ENCODE results near the gene CNOT10. TPM values are rescaled to one million over a fixed set of nuclear protein-coding genes. Genes with fewer than 3 reads are reported as not detected.
"Not testable (repeated sequence)": the region's sequence is repeated elsewhere in the genome, so short reads cannot be mapped to it uniquely, and the experiment has no call there.

Gene CNOT10
- total RNA-seq, 1 experiment from 2014 or later, result 26.1 TPM

DNA sequence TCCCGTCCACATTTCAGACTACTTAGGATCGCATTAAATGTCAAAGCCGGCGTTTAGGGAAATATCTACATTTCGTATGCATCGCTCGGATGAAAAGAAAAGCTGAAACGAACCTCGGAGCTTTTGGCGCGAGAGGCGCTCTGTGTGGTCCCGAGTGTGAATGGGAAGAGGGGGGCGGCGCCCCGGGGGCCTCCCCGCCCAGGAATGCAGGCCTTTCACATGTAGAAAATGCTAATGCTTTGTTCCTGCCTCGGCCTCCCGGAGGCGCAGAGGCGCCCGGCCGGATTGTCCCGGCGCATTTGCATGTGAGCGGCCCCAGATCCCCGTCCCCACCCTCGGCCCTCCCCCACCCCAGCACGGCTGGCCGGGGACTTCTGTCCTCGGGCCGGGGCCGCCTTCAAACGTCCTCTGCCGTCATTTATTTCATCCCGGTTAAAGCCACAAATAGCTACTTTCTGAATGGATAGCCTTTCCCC lies 95.8 kb downstream of the CNOT10 start:
- in situ Hi-C loops (cut with HindIII; ENCODE audit: low pct_unique_long_range_greater_than_20kb, low sequenced_read_pairs), result no loop called here
- TF ChIP-seq, protein P1, sequence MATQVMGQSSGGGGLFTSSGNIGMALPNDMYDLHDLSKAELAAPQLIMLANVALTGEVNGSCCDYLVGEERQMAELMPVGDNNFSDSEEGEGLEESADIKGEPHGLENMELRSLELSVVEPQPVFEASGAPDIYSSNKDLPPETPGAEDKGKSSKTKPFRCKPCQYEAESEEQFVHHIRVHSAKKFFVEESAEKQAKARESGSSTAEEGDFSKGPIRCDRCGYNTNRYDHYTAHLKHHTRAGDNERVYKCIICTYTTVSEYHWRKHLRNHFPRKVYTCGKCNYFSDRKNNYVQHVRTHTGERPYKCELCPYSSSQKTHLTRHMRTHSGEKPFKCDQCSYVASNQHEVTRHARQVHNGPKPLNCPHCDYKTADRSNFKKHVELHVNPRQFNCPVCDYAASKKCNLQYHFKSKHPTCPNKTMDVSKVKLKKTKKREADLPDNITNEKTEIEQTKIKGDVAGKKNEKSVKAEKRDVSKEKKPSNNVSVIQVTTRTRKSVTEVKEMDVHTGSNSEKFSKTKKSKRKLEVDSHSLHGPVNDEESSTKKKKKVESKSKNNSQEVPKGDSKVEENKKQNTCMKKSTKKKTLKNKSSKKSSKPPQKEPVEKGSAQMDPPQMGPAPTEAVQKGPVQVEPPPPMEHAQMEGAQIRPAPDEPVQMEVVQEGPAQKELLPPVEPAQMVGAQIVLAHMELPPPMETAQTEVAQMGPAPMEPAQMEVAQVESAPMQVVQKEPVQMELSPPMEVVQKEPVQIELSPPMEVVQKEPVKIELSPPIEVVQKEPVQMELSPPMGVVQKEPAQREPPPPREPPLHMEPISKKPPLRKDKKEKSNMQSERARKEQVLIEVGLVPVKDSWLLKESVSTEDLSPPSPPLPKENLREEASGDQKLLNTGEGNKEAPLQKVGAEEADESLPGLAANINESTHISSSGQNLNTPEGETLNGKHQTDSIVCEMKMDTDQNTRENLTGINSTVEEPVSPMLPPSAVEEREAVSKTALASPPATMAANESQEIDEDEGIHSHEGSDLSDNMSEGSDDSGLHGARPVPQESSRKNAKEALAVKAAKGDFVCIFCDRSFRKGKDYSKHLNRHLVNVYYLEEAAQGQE (IDR thresholded peaks at IDR 0.05; ENCODE audit: insufficient read depth in 1 of 2, low read depth in 2 of 2, low read length in 1 of 2), result no peak
- no peak for TF ChIP-seq TCF7L2 (IDR thresholded peaks at IDR 0.05; ENCODE audit: low read depth, low read length)
- no peak for TF ChIP-seq SIN3A (IDR thresholded peaks at IDR 0.05; ENCODE audit: borderline replicate concordance, insufficient read depth, low read depth, low read length)
- no peak for TF ChIP-seq POLR2AphosphoS5 (IDR thresholded peaks at IDR 0.05; ENCODE audit: low read depth, low read length)
- TF ChIP-seq, protein P2, sequence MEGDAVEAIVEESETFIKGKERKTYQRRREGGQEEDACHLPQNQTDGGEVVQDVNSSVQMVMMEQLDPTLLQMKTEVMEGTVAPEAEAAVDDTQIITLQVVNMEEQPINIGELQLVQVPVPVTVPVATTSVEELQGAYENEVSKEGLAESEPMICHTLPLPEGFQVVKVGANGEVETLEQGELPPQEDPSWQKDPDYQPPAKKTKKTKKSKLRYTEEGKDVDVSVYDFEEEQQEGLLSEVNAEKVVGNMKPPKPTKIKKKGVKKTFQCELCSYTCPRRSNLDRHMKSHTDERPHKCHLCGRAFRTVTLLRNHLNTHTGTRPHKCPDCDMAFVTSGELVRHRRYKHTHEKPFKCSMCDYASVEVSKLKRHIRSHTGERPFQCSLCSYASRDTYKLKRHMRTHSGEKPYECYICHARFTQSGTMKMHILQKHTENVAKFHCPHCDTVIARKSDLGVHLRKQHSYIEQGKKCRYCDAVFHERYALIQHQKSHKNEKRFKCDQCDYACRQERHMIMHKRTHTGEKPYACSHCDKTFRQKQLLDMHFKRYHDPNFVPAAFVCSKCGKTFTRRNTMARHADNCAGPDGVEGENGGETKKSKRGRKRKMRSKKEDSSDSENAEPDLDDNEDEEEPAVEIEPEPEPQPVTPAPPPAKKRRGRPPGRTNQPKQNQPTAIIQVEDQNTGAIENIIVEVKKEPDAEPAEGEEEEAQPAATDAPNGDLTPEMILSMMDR (IDR thresholded peaks at IDR 0.05), result no peak
- CTCF ChIA-PET, result interaction anchor here (0.5 kb wide), 1 partner anchor 8 kb away, joined by 3 read pairs; no protein-coding TSS in a partner anchor

DNA sequence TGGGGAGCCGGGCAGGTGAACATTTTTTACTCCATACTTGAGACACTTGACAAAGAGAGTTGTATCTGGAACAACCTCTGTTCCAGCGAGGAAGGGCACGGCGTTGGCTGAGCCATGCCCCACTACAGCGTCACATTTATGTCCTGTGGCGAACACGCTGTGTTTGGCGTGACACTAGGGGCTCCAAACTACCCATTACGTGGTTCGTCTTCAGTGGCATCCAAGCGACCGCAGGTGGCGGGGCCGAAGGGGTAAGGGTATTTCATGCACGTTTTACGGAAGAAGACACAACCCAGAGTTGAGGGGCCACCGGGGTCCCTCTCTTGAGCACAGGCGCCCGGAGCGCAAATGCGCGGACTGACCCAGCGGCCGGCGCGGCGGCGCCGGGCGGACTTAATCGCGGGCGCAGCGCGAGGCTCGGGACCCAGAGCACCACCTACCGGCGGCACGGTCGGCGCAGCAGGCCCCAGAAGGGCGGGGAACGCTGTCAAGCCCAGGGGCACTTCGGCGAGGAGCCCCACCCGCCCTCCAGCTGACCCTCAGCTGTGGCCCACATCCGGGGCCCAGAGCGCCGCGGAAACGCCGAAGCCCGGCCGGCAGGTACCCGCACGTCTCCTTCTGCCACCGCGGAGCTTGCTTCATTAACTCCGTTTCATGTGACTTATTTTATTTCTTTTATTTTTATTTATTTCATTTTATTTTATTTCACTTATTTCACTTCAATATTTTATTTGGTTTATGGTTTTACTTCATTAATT lies 96.4 kb downstream of the CNOT10 start:
- BruUV-seq (replicated peaks), result no TSS peak
- no peak for TF ChIP-seq TCF7L2 (IDR thresholded peaks at IDR 0.05; ENCODE audit: low read depth, low read length)
- TF ChIP-seq SIN3A (IDR thresholded peaks at IDR 0.05; ENCODE audit: borderline replicate concordance, insufficient read depth, low read depth, low read length), result 0 out of 2 replicates have a peak, but pooled peaks have one; percentile 39
- TF ChIP-seq, protein P2 (IDR thresholded peaks at IDR 0.05), result peak; percentile 93
- CTCF ChIA-PET, result interaction anchor here (0.5 to 0.6 kb wide), 3 partner anchors 9 to 50 kb away, joined by 3 to 8 read pairs (median 3); no protein-coding TSS in a partner anchor
- Histone ChIP-seq H3K27ac (ENCODE audit: low read length) (no peak overlapping the region), H3K4me3 (ENCODE audit: low read depth in 2 of 2, low read length in 2 of 2) (peak overlapping the region; percentile 54 to 66), H3K9me3 (ENCODE audit: control insufficient read depth, insufficient read depth, low read depth, low read length) (no peaks in the 10 kb centered on the region), H3K4me1 (ENCODE audit: control insufficient read depth, insufficient read depth, low read length) (no peaks in the 10 kb centered on the region), H3K27me3 (ENCODE audit: control insufficient read depth, insufficient read depth, low read length) (no peaks in the 10 kb centered on the region), H3K36me3 (ENCODE audit: control insufficient read depth, insufficient read depth, low read length) (no peaks in the 10 kb centered on the region)
- intact Hi-C loops (cut with micrococcal nuclease; ENCODE audit: unreplicated experiment), result loop anchor here (10.0 kb wide), 1 partner anchor 153 kb away; no protein-coding TSS in a partner anchor
- POLR2A ChIA-PET, result no interaction called here
- in situ Hi-C loops (cut with HindIII; ENCODE audit: low pct_unique_long_range_greater_than_20kb, low sequenced_read_pairs), result no loop called here
- DNase-seq (ENCODE audit: low read depth, low spot score) (peak; percentile 50), ATAC-seq (peak; percentile 95)

More for the DNA sequence above, 95.8 kb downstream of the CNOT10 start:
- DNase-seq (ENCODE audit: low read depth, low spot score) (no peak), ATAC-seq (peak; percentile 71)
- Histone ChIP-seq H3K9me3 (ENCODE audit: control insufficient read depth, insufficient read depth, low read depth, low read length) (no peaks in the 10 kb centered on the region), H3K4me1 (ENCODE audit: control insufficient read depth, insufficient read depth, low read length) (no peaks in the 10 kb centered on the region), H3K4me3 (ENCODE audit: low read depth in 2 of 2, low read length in 2 of 2) (peak overlapping the region; percentile 54 to 66), H3K27me3 (ENCODE audit: control insufficient read depth, insufficient read depth, low read length) (no peaks in the 10 kb centered on the region), H3K36me3 (ENCODE audit: control insufficient read depth, insufficient read depth, low read length) (no peaks in the 10 kb centered on the region), H3K27ac (ENCODE audit: low read length) (no peak overlapping the region)
- intact Hi-C loops (cut with micrococcal nuclease; ENCODE audit: unreplicated experiment), result loop anchor here (10.0 kb wide), 1 partner anchor 154 kb away; no protein-coding TSS in a partner anchor
- POLR2A ChIA-PET, result no interaction called here
- BruUV-seq (replicated peaks), result no TSS peak

DNA sequence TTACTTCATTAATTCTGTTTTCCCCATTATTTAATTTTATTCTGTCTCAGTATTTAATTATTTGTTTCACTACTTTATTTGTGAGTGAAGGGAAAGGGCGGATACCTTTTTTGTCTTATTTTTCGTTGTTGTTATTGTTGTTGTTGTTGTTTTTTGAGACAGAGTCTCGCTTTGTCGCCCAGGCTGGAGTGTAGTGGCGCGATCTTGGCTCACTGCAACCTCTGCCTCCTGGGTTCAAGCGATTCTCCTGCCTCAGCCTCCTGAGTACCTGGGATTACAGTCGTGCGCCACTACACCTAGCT lies 96.9 kb downstream of the CNOT10 start:
- H3K27ac ChIP-seq (ENCODE audit: low read length); DNase-seq (ENCODE audit: low read depth, low spot score); POLR2A ChIA-PET; H3K27me3 ChIP-seq (ENCODE audit: control insufficient read depth, insufficient read depth, low read length); in situ Hi-C loops (cut with HindIII; ENCODE audit: low pct_unique_long_range_greater_than_20kb, low sequenced_read_pairs); ATAC-seq; H3K36me3 ChIP-seq (ENCODE audit: control insufficient read depth, insufficient read depth, low read length); BruUV-seq (replicated peaks); H3K4me1 ChIP-seq (ENCODE audit: control insufficient read depth, insufficient read depth, low read length); H3K9me3 ChIP-seq (ENCODE audit: control insufficient read depth, insufficient read depth, low read depth, low read length): not testable (repeated sequence)
- H3K4me3 ChIP-seq (ENCODE audit: low read depth in 2 of 2, low read length in 2 of 2), result peak overlapping the region in 1 of 2 experiments; percentile 54; a peak in 1 of 4 replicates
- intact Hi-C loops (cut with micrococcal nuclease; ENCODE audit: unreplicated experiment), result loop anchor here (10.0 kb wide), 1 partner anchor 153 kb away; no protein-coding TSS in a partner anchor
- CTCF ChIA-PET, result interaction anchor here (0.6 kb wide), 2 partner anchors 25 to 49 kb away, joined by 3 to 8 read pairs; no protein-coding TSS in a partner anchor

Data from Panc1 (cell line).